ENCODE measurements around the gene USP15.

GRCh38 chr12:62414180-62414579, 154.0 kb downstream of the USP15 start:
- TF ChIP-seq CTCF (tag by site-specific recombination; IDR thresholded peaks at IDR 0.05) (no peak), ZNF350 (tag by site-specific recombination; IDR thresholded peaks at IDR 0.05) (no peak), ZNF501 (tag by site-specific recombination; IDR thresholded peaks at IDR 0.05) (no peak), ZNF138 (tag by site-specific recombination; IDR thresholded peaks at IDR 0.05; ENCODE audit: borderline replicate concordance) (no peak)
